Spinal cord (tissue), 10 donors: ENCODE data around the gene HAND1. TPM values are rescaled to one million over a fixed set of nuclear protein-coding genes. Genes with fewer than 3 reads are reported as not detected.

Experiments
- DNase-seq, 6 donors: peaks; one replicate each; pipeline versions ENCODE4 v3.0.0 to v3.0.0-alpha.2; 2013 to 2015; ENCODE audit warnings: low spot score in 6 of 6, low read depth in 4 of 6
- H3K27ac ChIP-seq: one replicate; pipeline ENCODE4 v1.5.1; 2013; ENCODE audit warnings: low read depth, low read length, control low read depth
- H3K27me3 ChIP-seq: one replicate; pipeline ENCODE4 v1.6.1; 2013; ENCODE audit warnings: low read length; ENCODE audit not compliant: control insufficient read depth, insufficient read depth
- H3K36me3 ChIP-seq: one replicate; pipeline ENCODE4 v1.6.1; 2013; ENCODE audit warnings: low read length; ENCODE audit not compliant: control insufficient read depth, insufficient read depth
- H3K4me1 ChIP-seq: one replicate; pipeline ENCODE4 v1.6.1; 2013; ENCODE audit warnings: low read length; ENCODE audit not compliant: control insufficient read depth, insufficient read depth
- H3K4me3 ChIP-seq: one replicate; pipeline ENCODE4 v1.5.1; 2013; ENCODE audit warnings: low read depth, low read length, control low read depth
- H3K9me3 ChIP-seq: one replicate; pipeline ENCODE4 v1.6.1; 2013; ENCODE audit warnings: low read length; ENCODE audit not compliant: control insufficient read depth, insufficient read depth
- WGBS: methylation state at CpG from one replicate; pipeline ENCODE4 v1.1.5; 2013; ENCODE audit warnings: missing lambda C conversion rate; ENCODE audit not compliant: insufficient coverage; 5-methylcytosine and 5-hydroxymethylcytosine counted together
- polyA plus RNA-seq, 2 donors: library from polyadenylated mRNA; unstranded; fragments of 120-200 nt; gene quantifications; one replicate each; pipeline ENCODE4 v1.2.1, GENCODE V29; 2013; ENCODE audit not compliant: insufficient read length in 2 of 2
- total RNA-seq, 2 donors: library from RNA; depleted of rRNA in 1 of 2; stranded (reverse); fragments of 120-200 nt in 1 of 2; fragments of >200 nt in 1 of 2; gene quantifications; one replicate each; pipeline versions ENCODE4 v1.2.3 to v1.2.4, GENCODE V29; 2013 to 2014
- donor health status: healthy.

The HAND1 gene
- total and polyA plus RNA-seq, 4 donors = not detected

- H3K9me3 ChIP-seq = no peaks in the 10 kb centered on the region
- peak overlapping the region; percentile 69 for H3K27ac ChIP-seq
- no peaks in the 10 kb centered on the region for H3K36me3 ChIP-seq
- no peaks in the 10 kb centered on the region for H3K27me3 ChIP-seq
- peak overlapping the region; percentile 60 for H3K4me3 ChIP-seq
- H3K4me1 ChIP-seq = peaks cover 16% of the 10 kb centered on the region
- under 1% methylated on average over 87 of the region's 87 CpGs for WGBS
- peak in 4 of 6 donors; percentile 41 to 78 (median 58) for DNase-seq
Measured at GRCh38 chr5:154446195-154447088, 31.6 kb downstream of the HAND1 start.

GRCh38 chr5:154445422-154446194 lies 32.4 kb downstream of the HAND1 start, which contains the start of gene SAP30L:
Gene SAP30L (plus strand): TSS chr5:154445997. CDS start chr5:154446605, 608 bp downstream.
- Histone ChIP-seq H3K27ac (peak within 1 kb of the TSS; percentile 69), H3K4me1 (peaks cover 16% of the 10 kb centered on the region), H3K36me3 (no peaks in the 10 kb centered on the region), H3K9me3 (no peaks in the 10 kb centered on the region), H3K27me3 (no peaks in the 10 kb centered on the region), H3K4me3 (peak within 1 kb of the TSS; percentile 64)
- under 1% methylated on average over 70 of the region's 70 CpGs for WGBS
- DNase-seq = peak; percentile 85 to 98 (median 91)

DNA sequence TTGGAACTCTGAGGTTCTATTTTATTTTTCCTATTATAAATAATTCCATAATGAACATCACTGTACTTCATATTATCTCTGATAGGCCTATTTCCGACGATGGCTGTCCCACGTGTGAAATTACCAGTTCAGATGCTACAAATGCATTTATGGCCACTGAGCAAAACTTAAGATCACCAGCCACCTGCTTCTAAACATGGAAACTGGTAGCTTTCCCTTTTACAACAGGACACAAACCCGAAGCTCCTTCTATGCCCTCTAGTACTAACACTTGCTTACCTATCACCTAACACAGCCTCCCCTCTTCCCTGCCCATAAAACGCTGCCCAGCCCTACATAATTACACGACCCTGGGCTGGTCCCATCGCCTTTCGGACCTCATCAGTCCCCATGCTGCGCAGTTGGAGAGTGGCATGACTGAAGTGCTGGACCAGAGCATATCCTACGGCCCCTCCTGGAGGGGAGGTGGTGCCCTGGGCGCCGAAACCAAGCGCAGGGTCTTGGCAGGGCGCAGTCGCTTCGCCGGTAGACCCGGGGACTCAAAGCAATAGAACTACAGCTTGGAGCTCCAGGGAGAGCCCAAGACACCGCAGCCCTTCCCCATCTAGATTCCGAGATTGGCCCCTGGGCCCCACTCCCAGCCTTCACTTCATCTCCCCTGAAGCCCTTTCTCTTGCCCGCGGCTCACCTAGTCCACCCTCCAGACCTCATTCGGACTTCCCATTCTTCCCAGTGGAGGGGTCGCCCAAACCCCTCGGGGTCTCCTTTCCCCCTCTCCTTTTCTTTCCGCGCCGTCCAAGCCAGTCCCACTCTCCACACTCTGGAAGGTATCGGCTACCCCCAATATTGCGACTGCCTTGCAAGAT lies 33.2 kb downstream of the HAND1 start:
- Histone ChIP-seq H3K4me1 (peaks cover 16% of the 10 kb centered on the region), H3K27me3 (no peaks in the 10 kb centered on the region), H3K27ac (peak overlapping the region; percentile 50), H3K9me3 (no peaks in the 10 kb centered on the region), H3K36me3 (no peaks in the 10 kb centered on the region), H3K4me3 (peak overlapping the region; percentile 64)
- peak in 1 of 6 donors; percentile 8 for DNase-seq
- WGBS = 2% methylated on average over 29 of the region's 30 CpGs

DNA sequence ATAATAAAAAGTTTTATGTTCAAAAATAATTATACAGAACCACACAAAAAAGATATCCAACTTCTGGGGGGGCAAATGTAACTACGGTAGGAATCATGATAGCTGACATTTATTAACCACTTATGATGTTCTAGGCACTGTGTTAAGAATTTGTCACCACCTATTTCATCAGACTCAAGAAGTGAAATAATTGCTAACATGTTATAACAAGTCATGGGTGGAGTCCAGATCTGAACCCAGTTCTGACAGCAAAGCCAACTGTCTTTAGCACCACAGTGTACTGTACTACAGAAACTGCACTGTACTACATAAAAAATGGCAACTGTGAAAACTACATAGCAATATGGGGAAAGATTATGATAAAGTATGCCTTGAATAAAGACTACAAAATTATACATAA lies 35.2 kb downstream of the HAND1 start:
- H3K36me3 ChIP-seq = peaks cover 4% of the 10 kb centered on the region
- H3K4me3 ChIP-seq = no peak overlapping the region
- DNase-seq = no peak
- no CpG with 5 or more reads among the region's 1 CpG for whole genome bisulfite sequencing
- H3K27me3 ChIP-seq = no peaks in the 10 kb centered on the region
- no peak overlapping the region for H3K27ac ChIP-seq
- peaks cover 12% of the 10 kb centered on the region for H3K4me1 ChIP-seq
- H3K9me3 ChIP-seq = no peaks in the 10 kb centered on the region

DNA sequence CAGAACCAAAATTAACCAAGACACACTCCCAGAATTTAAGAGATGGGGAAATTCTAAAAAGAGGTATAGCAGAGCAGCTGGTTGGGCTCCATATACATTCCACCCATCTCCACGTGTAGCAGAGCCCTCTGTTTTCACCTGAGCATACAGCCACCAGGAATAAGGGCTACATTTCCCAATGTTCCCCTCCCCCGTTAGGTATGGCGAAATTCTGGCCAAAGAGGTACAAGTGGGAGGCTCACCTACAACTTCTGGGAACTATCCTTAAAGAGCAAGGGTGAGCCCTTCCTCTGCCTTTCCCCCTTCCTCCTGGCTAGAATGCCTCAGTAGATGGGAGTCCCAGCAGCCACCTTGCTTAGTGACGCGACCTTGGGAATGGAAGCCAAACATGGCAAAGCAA lies 37.5 kb downstream of the HAND1 start:
- WGBS = 97% methylated on average over 5 of the region's 5 CpGs

DNA sequence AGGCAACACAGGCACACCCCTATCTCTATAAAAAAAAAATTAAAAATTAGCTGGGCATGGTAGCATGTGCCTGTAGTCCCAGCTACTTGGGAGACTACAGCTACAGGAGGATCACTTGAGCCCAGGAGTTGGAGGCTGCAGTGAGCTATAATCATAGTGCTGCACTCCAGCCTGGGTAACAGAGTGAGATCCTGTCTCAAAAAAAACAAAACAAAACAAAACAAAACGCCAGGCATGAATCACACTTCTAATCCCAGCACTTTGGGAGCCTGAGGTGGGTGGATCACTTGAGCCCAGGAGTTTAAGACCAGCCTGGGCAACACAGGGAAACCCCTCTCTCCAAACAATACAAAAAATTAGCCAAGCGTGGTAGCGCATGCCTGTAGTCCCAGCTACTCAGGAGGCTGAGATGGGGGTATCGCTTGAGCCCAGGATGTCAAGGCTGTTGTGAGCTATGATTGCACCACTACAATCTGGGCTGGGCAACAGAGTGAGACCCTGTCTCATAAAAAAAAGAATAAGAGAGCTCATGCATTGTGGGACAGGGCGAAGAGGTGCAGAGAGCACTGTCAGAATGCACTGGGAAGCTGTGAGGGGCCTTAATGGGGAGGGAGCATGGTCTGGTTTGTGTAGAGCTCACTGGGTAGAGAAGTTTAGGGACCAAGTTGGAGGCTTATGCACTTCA lies 40.6 kb downstream of the HAND1 start:
- WGBS = 97% methylated on average over 3 of the region's 5 CpGs
- Histone ChIP-seq H3K4me1 (no peaks in the 10 kb centered on the region), H3K27ac (no peak overlapping the region), H3K27me3 (no peaks in the 10 kb centered on the region), H3K36me3 (peaks cover 8% of the 10 kb centered on the region), H3K9me3 (no peaks in the 10 kb centered on the region), H3K4me3 (no peak overlapping the region)
- DNase-seq = no peak

More for the DNA sequence above, 37.5 kb downstream of the HAND1 start:
- peaks cover 8% of the 10 kb centered on the region for H3K4me1 ChIP-seq
- no peak for DNase-seq
- H3K9me3 ChIP-seq = no peaks in the 10 kb centered on the region
- H3K36me3 ChIP-seq = peaks cover 8% of the 10 kb centered on the region
- H3K4me3 ChIP-seq = no peak overlapping the region
- no peak overlapping the region for H3K27ac ChIP-seq
- no peaks in the 10 kb centered on the region for H3K27me3 ChIP-seq

- no CpG with 5 or more reads among the region's 3 CpGs for WGBS
- Histone ChIP-seq H3K36me3 (peaks cover 8% of the 10 kb centered on the region), H3K27ac (no peak overlapping the region), H3K4me3 (no peak overlapping the region), H3K4me1 (peaks cover 6% of the 10 kb centered on the region), H3K27me3 (no peaks in the 10 kb centered on the region), H3K9me3 (no peaks in the 10 kb centered on the region)
- no peak for DNase-seq
Measured at GRCh38 chr5:154435226-154435625, 42.8 kb downstream of the HAND1 start.

DNA sequence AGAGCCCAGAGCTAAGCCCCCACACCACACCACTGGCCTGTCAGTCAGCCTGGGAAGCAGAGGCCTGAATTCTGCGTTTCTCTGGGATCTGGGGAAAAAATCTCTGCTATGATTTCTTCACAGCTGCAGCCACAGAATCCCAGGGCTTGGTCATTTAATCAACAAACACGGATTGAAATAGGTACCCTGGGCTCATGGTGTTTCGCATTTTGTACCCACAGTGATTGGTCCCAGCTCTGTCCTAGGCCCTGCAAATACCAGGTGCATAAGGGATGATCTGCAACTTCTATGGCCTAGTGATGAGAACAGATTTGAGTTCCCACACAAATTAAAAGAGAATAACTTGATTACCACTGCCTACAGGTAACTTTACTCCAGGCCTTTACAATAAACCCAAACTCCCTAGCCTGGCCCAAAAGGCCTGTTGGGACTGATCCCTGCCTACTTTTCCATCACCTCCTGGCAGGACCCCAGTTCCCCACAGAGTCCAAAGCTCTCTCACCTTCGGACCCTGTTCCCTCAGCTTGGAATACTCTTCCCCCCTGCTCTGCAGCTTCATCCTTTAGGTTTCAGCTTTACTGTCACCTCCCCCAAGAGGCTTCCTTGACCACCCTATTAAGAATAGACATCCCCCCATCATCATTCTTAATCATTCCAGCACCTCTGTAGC lies 46.9 kb downstream of the HAND1 start:
- H3K27ac ChIP-seq = no peak overlapping the region
- 73% methylated on average over 4 of the region's 4 CpGs for WGBS

More for the DNA sequence above, 46.9 kb downstream of the HAND1 start:
- Histone ChIP-seq H3K36me3 (no peaks in the 10 kb centered on the region), H3K27me3 (no peaks in the 10 kb centered on the region), H3K9me3 (no peaks in the 10 kb centered on the region), H3K4me3 (no peak overlapping the region), H3K4me1 (peaks cover 6% of the 10 kb centered on the region)
- no peak for DNase-seq
